Measurements from ENCODE around the gene TRAPPC2L. TPM values are rescaled to one million over a fixed set of nuclear protein-coding genes. Genes with fewer than 3 reads are reported as not detected.
A peak's percentile ranks its signal among the peaks of the same experiment; 100 is the strongest.

TRAPPC2L gene
- total RNA-seq, 1 donor from 2014 or later = 50.6 TPM

- H3K9me3 Mint-ChIP-seq (ENCODE audit: unreplicated experiment) = peaks cover 17% of the 10 kb centered on the region
- H3K27ac Mint-ChIP-seq (ENCODE audit: unreplicated experiment) = no peak overlapping the region
- H3K27me3 Mint-ChIP-seq (ENCODE audit: unreplicated experiment) = peaks cover 16% of the 10 kb centered on the region
- DNase-seq = no peak
- H3K36me3 Mint-ChIP-seq (ENCODE audit: unreplicated experiment) = peaks cover 12% of the 10 kb centered on the region
- no peak for TF ChIP-seq CTCF (IDR thresholded peaks at IDR 0.05; ENCODE audit: partially characterized antibody, unreplicated experiment)
- peaks cover 20% of the 10 kb centered on the region for H3K4me1 Mint-ChIP-seq (ENCODE audit: low read depth, unreplicated experiment)
- no peak overlapping the region for H3K4me3 Mint-ChIP-seq (ENCODE audit: unreplicated experiment)
Observed at GRCh38 chr16:88909431-88910210, 52.7 kb downstream of the TRAPPC2L start.

GRCh38 chr16:88910284-88911135 is 53.6 kb downstream of the TRAPPC2L start:
- Mint-ChIP-seq H3K36me3 (ENCODE audit: unreplicated experiment) (peaks cover 12% of the 10 kb centered on the region), H3K9me3 (ENCODE audit: unreplicated experiment) (peaks cover 17% of the 10 kb centered on the region), H3K4me3 (ENCODE audit: unreplicated experiment) (no peak overlapping the region), H3K4me1 (ENCODE audit: low read depth, unreplicated experiment) (peaks cover 20% of the 10 kb centered on the region), H3K27ac (ENCODE audit: unreplicated experiment) (no peak overlapping the region), H3K27me3 (ENCODE audit: unreplicated experiment) (peaks cover 16% of the 10 kb centered on the region)
- TF ChIP-seq CTCF (IDR thresholded peaks at IDR 0.05; ENCODE audit: partially characterized antibody, unreplicated experiment) = no peak
- DNase-seq = no peak

- Mint-ChIP-seq H3K4me1 (ENCODE audit: low read depth, unreplicated experiment) (peaks cover 26% of the 10 kb centered on the region), H3K27me3 (ENCODE audit: unreplicated experiment) (peaks cover 16% of the 10 kb centered on the region), H3K27ac (ENCODE audit: unreplicated experiment) (peak overlapping the region; percentile 52)
Observed at GRCh38 chr16:88911136-88911945, 54.4 kb downstream of the TRAPPC2L start.

GRCh38 chr16:88911946-88912310 is 55.0 kb downstream of the TRAPPC2L start:
- Mint-ChIP-seq H3K36me3 (ENCODE audit: unreplicated experiment) (peaks cover 12% of the 10 kb centered on the region), H3K9me3 (ENCODE audit: unreplicated experiment) (peaks cover 19% of the 10 kb centered on the region), H3K4me1 (ENCODE audit: low read depth, unreplicated experiment) (peaks cover 31% of the 10 kb centered on the region), H3K27ac (ENCODE audit: unreplicated experiment) (peak overlapping the region; percentile 52), H3K4me3 (ENCODE audit: unreplicated experiment) (no peak overlapping the region), H3K27me3 (ENCODE audit: unreplicated experiment) (peaks cover 18% of the 10 kb centered on the region)
- TF ChIP-seq CTCF (IDR thresholded peaks at IDR 0.05; ENCODE audit: partially characterized antibody, unreplicated experiment) = no peak
- DNase-seq = no peak

More at GRCh38 chr16:88911136-88911945, 54.4 kb downstream of the TRAPPC2L start:
- TF ChIP-seq CTCF (IDR thresholded peaks at IDR 0.05; ENCODE audit: partially characterized antibody, unreplicated experiment) = no peak
- no peak overlapping the region for H3K4me3 Mint-ChIP-seq (ENCODE audit: unreplicated experiment)
- H3K9me3 Mint-ChIP-seq (ENCODE audit: unreplicated experiment) = peaks cover 18% of the 10 kb centered on the region
- peaks cover 12% of the 10 kb centered on the region for H3K36me3 Mint-ChIP-seq (ENCODE audit: unreplicated experiment)
- no peak for DNase-seq

Other genes with a start within 250 kb of the TRAPPC2L start
- not detected for gene IL17C, start 218.6 kb upstream of the TRAPPC2L start, total RNA-seq (ENCODE audit: unreplicated experiment)
- gene CYBA, start 206.1 kb upstream of the TRAPPC2L start, total RNA-seq (ENCODE audit: unreplicated experiment) = 28.7 TPM
- gene MVD, start 194.0 kb upstream of the TRAPPC2L start, total RNA-seq (ENCODE audit: unreplicated experiment) = 227 TPM
- not detected for gene SNAI3, start 170.6 kb upstream of the TRAPPC2L start, total RNA-seq (ENCODE audit: unreplicated experiment)
- 26.5 TPM for gene RNF166, start 150.7 kb upstream of the TRAPPC2L start, total RNA-seq (ENCODE audit: unreplicated experiment)
- gene CTU2, start 150.6 kb upstream of the TRAPPC2L start, total RNA-seq (ENCODE audit: unreplicated experiment) = 32.4 TPM
- gene PIEZO1, start 71.9 kb upstream of the TRAPPC2L start, total RNA-seq (ENCODE audit: unreplicated experiment) = 12.3 TPM
- gene CDT1, start 53.3 kb upstream of the TRAPPC2L start, total RNA-seq (ENCODE audit: unreplicated experiment) = 5.6 TPM
- gene APRT, start 45.2 kb upstream of the TRAPPC2L start, total RNA-seq (ENCODE audit: unreplicated experiment) = 54.4 TPM
- 31.7 TPM for gene GALNS, start 180 bp upstream of the TRAPPC2L start, total RNA-seq (ENCODE audit: unreplicated experiment)
- 3.9 TPM for gene PABPN1L, start 9.5 kb downstream of the TRAPPC2L start, total RNA-seq (ENCODE audit: unreplicated experiment)
- 126 TPM for gene CBFA2T3, start 120.1 kb downstream of the TRAPPC2L start, total RNA-seq (ENCODE audit: unreplicated experiment)
- gene ACSF3, start 236.7 kb downstream of the TRAPPC2L start, total RNA-seq (ENCODE audit: unreplicated experiment) = 29.3 TPM

All from glutamatergic neuron (in vitro differentiated cells).